ENCODE data around the gene VPS37B.
A peak's percentile ranks its signal among the peaks of the same experiment; 100 is the strongest.
"Not testable (repeated sequence)": the region's sequence is repeated elsewhere in the genome, so short reads cannot be mapped to it uniquely, and the experiment has no call there.

Gene VPS37B

DNA sequence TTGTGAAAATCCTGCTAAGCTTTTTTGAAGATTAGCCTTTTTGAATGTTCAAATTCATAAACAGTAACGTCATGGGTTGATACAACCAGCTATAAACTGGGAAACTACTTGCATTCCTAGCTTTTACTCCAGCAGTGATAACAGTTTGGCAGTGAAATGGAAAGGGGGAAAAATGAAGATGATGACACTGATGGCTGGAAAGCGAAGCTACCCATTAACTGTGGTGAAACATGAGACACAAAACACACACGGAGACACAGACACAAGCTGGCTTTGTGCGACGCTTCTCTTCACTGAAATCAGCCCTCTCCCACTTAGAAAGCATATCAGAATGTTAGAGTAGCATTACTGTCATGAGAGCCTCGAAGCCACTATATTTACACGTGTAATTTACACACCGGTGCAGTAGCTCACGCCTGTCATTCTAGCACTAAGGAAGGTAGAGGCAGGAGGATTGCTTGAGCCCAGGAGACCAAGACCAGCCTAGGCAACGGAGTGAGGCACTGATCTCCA lies 15.7 kb downstream of the VPS37B start:
- no peak for DNase-seq

DNA sequence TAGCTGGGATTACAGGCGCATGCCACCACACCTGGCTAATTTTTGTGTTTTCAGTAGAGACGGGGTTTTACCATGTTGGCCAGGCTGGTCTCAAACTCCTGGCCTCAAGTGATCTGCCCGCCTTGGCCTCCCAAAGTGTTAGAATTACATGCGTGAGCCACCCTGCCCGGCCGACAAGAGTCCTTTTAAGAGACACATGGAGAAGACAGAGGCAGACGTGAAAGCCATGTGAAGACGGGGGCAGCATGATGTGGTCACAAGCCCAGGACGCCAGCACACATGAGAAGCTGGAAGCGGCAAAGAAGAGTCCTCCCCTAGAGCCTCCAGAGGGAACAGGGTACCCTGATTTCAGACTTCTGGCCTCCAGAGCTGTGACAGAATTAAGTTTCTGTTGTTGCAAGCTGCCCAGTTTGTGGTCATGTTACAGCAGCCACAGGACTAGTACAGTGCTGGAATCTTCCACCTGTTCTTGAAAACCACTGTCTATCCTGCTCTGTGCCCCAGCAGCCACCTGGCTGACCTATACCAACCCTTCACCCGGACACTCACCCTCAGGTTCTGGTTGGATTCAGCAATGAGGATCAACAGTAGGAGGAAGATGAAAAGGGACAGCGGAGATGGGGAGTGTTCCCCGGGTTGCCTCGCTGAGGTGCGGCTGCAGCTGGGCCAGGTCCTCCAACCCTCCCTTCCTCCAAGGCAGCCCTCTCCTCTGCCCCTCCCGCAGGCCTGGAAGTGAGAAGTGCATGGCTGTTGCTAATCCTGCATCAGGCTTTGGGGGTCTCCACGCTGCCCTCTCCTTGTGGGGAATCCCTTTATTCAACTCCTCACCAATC lies 16.9 kb downstream of the VPS37B start:
- DNase-seq, result no peak

- no peak for DNase-seq
These were observed 19.2 kb downstream of the VPS37B start for GRCh38 chr12:122876731-122877130.

- DNase-seq, result not testable (repeated sequence)
These were observed 19.6 kb downstream of the VPS37B start for GRCh38 chr12:122876281-122876680.

DNA sequence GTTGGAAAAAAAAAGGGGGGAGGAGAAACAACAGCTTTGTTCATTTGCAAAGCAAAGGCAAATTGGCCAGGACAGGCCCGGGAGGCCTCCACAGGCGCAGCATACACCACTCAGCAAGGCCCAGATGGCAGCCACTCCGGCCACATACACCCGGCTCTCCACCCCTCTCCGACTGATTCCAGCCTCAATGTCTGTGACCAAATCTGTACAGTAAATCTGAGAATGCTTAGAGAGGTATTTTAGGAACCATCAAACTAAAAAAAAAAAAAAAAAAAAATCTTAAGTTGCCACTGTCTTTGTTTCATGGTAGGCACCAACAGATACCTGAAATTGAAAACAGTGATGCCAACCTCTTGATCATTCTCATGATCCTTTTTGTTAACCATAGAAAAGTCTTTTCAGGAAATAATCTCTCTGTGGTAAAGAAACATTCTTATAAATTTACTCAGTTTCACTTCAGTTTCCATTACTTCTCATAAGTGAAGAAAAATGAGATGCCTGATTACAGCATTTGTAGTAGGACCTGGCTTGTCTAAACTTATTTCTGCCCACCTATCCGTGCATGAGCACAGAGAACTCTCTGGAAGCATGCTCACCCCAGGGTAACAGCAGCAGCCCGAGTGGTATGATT lies 20.2 kb downstream of the VPS37B start:
- DNase-seq, result peak in 1 of 5 experiments; percentile 47

DNA sequence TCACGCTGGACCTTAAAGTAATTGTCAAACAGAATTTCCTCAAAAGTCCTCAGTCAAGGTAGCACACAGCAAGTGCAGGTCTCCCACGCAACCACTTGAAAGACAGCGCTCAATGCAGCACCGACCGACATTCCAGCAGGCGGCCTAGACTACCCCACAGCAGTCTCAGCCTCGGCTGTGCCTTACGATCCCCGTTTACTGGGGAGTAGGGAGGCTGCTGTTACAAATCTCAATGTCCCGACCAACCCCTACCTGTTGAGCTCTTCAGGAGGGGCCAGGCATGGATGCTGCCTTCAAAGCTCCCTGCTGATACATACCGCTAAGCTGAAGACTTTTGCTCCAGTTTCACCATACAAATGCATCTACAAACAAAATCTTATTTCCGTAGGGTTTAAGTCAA lies 21.8 kb downstream of the VPS37B start:
- DNase-seq, result no peak

GRCh38 chr12:122873540-122873939 lies 22.4 kb downstream of the VPS37B start:
- DNase-seq, result no peak

DNA sequence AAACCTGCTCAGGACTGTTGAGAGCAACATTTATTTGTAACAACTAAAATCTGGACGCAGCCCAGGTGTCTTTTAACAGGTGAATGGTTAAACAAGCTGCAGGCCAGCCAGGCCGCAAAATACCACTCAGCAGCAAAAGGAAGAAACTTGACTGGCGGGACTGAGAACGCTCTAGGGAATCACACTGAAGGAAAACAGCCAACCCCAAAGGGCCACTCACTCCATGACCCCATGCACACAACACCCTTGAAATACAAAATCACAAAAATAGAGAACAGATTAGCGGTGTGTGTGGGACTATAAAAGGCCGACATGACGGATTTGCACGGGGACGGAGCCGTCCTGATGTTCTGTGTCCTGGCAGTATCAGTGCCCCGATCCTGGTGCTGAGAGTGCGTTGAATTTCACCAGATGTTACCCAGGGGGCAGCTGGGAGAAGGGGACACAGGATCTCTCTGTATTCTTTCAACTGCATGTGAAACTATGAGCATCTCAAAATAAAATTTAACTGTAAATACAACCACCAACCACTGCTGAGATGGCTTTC lies 23.0 kb downstream of the VPS37B start:
- no peak for DNase-seq

DNA sequence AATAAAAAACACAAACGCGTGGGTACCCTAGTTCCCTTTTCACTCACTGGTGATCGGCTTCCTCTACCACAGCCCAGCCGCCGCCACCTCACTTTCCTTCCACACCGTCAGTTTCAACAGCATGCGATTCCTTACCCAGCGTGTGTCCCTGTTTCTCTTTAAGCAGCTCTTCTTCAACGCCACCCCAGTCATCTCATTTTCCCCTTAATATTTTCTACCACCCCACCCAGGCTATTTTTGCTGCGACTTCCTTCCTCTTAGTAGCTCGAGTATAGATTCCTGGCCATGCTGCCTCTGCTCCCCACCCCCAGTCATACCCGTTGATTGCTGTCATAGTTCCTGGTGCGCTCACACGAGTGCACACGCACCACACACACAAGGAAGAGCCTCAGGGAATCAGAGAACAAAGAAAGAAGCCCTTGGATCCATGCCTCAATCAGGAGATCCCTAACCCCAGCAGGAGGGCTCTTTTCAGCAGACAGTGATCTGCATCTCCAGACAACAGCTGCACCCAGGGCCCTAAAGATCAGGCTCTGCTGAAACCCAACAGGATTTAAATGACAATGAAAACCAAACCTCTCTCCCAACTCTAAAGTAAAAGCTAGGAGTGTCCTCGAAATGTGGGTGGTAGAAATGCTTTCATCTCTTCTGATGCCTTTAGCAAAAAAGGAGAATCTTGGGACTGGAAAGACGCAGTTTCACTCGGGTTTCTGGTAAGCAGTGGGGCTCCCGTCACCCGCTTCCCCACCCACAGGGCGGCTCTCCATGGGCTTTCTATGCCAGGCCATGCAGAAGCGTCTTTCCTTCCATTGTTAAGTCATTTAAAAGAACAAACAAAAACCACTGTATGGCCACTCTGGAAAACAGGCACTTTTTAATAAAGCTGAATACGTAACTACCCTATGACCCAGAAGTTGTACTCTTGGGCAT lies 23.8 kb downstream of the VPS37B start:
- peak in 3 of 5 experiments; percentile 26 to 61 (median 52) for DNase-seq

DNA sequence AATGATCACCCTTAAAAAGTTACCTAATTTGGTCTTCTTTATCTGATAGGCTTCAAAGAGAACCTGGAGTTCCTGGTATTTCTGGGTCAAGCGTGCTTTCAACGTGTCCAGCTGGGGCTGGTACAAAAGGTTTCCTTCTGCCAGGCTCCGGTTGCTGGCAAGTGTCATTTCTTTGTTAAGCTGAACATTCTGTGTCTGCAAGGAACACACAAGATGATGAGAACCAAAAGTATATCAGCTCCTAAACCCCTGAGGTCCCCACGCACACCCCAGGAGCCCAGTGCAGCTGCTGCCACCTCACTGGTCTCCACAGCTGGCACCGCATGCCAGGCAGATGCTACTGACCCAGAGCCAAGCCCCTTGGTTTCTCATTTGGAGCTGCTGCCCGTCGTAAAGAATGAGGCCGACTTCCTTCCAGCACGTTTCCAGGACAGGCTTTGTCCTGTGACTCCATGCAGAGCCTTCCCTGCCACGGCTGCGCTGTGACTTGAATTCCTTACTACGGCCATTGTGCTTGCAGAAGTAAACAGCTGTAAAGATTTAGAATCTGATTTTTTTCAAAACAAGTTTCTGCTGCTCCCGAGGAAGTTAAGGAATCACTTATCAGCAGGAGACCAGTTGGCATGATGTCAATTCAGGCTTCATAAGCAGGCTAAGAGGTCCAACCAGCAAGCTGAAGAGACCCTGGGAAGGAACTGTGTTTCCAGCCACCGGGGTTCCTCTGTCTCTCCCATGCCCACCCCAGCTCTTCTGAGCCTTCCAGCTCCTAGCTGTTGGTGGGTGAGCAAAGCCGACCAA lies 24.9 kb downstream of the VPS37B start:
- no peak for DNase-seq

DNA sequence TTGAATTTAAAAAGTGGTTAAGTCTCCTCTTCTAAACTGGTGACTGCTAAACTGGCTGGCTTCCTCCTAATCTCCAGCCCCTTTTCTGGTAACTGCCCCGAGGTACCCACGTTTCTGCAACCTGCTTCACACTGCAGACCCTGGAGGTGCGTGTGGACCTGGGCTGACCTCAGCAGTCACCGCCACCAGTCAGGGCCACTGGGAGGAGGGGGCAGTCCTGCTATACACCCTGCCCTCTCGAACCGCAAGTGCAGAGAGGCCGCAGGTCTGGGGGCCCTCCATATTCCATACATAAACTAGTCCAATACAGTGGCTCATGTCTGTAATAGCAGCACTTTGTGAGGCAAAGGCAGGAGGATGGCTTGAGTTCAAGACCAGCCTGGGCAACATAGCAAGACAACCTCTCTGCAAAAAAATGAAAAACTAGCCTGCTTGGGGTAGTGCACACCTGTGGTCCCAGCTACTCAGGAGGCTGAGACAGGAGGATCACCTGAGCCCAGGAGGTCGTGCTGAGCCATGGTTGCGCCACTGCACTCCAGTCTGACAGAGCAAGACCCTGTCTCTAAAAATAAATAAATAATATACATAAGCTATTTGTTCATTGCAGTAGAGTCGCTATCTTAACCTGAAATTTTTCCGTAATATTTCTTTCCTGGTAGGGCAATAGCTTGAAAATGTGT lies 25.6 kb downstream of the VPS37B start:
- no peak for DNase-seq

DNA sequence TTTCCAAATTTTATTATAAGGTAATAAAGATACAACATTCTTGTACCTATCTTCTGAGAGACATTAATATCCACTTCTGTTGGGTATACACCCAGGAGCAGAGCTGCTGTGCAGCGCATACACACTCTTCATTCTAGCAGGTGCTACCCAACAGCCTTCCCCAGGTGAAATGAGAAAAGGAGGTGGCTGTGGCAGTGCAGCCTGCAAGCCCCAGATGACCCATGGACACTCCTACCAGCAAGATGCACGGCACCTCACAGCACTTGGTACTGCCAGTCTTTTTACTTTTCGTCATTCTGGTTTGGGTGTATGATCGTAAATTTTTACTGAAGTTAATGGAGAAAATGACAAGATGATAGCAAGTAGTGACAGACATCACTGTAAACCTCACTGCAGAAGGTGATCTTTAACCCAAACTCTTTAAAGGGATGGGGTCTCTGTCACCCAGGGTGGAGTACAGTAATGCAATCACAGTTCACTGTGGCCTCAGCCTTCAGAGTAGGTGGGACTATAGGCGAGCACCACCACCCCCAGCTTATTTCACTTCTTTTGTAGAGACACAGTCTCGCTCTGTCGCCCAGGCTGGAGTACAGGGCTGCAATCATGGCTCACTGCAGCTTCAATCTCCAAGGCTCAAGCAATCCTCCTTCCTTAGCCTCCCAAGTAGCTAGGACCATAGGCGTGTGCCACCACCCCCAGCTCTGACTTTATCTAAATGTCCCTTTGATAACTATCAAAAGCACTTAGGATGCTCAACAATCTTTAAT lies 26.5 kb downstream of the VPS37B start:
- no peak for DNase-seq

DNA sequence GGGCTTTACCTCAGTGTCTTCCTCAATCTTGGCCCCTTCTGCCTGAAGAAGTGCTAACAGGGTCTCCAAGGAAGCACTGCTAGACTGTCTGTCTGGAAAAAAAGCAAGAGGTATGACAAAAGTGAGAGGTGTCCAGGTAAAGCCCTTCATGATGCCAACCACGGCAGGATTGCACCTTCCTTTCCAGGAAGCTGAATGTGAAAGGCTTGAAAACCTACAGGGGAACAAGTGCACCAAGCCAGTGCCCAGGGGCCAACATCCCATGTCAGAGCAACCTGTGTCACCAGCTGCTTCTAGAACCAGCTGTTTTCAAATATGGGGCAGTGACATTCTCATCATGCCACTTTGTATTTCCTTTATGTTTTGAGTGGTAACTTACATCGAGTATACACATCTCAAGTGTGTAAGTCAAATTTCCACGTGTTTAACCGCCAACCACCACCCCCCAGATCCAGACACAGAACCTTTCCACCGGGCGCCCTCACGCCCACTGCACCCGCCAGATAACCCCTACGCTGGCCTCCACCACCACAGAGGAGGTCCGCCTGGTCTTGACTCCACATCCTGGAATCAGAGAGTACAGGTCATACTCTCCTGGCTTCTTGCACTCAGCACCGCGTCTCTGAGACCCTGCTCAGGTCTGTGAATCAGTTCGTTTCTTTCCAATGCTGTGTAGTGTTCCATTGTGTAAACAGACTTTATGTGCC lies 27.3 kb downstream of the VPS37B start:
- DNase-seq, result no peak

DNA sequence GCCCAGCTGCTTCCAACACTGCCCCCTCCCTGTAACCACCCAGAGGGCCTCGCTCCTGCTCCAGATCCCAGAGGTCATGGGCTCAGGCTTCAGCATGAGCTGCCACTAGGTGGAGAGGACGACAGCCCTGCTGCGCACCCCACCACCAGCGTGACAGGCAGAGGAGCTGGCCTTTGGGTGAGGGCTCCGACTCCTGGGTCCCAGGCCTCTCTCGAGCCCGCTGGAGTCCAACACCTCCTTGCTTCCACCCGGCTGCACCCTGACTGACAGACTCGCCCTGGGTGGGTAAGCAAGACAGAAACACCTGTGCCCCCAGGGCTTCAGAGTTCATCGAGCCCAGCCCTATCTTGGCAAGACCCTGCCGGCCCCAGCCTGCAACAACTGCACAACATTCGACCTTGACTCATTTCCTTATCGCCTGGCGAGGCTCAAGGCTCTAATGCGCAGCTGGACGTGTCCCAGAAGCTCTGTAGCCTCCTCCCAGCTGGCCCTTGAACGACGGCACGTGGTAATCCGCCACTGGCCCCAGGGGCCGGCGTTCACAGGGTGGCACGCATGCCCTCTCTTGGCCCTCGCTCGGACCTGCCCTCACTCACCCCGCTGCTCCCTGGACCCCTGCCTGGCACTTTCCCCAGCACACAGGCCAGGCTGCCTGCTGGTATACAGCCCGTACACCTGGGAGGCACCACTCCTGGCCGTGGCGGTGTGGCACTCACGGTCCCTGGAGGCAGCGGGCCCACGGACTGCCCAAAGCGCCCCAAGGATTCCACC lies 28.0 kb downstream of the VPS37B start:
- no peak for DNase-seq

DNA sequence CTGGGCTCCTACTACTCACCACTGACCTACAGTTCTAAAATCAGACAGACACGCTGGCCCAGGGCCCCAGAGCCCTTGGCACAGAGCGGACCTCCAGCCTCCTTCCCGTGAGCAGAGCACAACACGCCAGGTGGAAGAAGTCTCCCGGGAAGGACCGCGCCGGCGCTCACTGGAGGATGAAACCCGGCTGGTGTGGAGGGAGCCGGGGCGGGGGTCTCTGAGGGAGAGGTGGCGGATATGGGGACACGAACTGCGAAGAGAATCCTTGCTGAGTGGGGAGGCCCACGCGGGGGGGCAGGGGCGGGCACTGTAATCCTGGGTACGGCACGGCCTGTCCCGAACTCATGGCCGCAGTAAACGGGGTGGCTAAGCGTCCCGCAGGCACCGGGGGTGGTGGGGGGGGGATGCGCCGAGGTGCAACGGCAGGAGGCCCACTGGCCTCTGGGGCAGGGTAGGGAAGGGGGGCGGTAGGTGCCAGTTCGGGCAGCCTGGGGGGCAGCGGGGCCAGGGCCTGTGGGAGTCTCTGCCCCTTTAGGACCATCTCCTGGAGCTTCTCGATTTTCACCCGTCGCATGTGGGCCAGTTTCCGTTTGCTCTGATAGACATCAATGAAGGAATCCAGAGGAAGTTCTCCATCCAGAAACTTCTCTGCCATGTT lies 28.8 kb downstream of the VPS37B start:
- DNase-seq, result no peak

DNA sequence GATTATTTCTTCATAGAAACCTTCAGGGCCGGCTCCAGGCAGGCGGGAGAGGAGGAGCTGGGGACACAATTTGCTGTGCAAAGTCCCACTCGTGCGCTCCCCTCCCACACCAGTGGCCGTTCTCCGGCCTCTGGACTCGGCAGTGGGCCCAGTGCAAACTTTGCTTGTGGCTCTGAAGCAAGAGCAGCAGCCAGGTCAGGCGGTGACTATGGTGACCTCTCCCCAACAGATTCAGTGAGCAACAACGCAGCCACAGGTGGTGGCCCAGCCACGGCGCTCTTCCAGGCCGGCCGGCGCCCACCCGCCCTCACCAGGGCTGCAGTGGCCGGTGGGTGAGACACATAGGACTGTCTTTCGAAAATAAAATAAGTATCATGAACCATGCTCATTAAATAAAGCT lies 29.5 kb downstream of the VPS37B start:
- no peak for DNase-seq

GRCh38 chr12:122865268-122866231 lies 30.4 kb downstream of the VPS37B start:
- no peak for DNase-seq
